Tibial artery (tissue), 4 donors: ENCODE results near the gene EPHB4.
"Not testable (repeated sequence)": the region's sequence is repeated elsewhere in the genome, so short reads cannot be mapped to it uniquely, and the experiment has no call there.

Experiments used
- DNase-seq, 2 donors: peaks; one replicate each; pipeline ENCODE4 v3.0.0-alpha.2; 2019
- H3K27ac ChIP-seq, 2 donors: fragments of 200-600 bp; sonication (generic) in 1 of 2; 1 replicate in 1 of 2; 2 replicates in 1 of 2; pipeline ENCODE4 v1.5.1; 2018 to 2019; ENCODE audit warnings: mild to moderate bottlenecking in 1 of 2
- H3K27me3 ChIP-seq, 2 donors: fragments of 200-600 bp; sonication (generic) in 1 of 2; one replicate each; pipeline versions ENCODE4 v1.5.1 to v1.6.0; 2016 to 2019
- H3K36me3 ChIP-seq, 3 donors: fragments of 200-600 bp; sonication (generic) in 2 of 3; one replicate each; pipeline ENCODE4 v1.5.1; 2016 to 2019; ENCODE audit warnings: mild to moderate bottlenecking in 2 of 3
- H3K4me1 ChIP-seq, 4 donors: fragments of 200-600 bp; sonication (generic) in 2 of 4; 1 replicate in 3 of 4; 2 replicates in 1 of 4; pipeline ENCODE4 v1.5.1; 2016 to 2019
- H3K4me3 ChIP-seq, 2 donors: fragments of 200-600 bp; sonication (generic) in 1 of 2; 1 replicate in 1 of 2; 2 replicates in 1 of 2; pipeline ENCODE4 v1.5.1; 2018 to 2019; ENCODE audit warnings: mild to moderate bottlenecking in 2 of 2
- H3K9me3 ChIP-seq, 3 donors: fragments of 200-600 bp; sonication (generic) in 1 of 3; one replicate each; pipeline ENCODE4 v1.5.1; 2016 to 2019
- intact Hi-C: fragments of 100-400 bp; cut with DNase I; formaldehyde crosslinking; loops from one replicate; pipeline ENCODE4 v1.15.0; 2023; ENCODE audit warnings: low total_unique reads
- TF ChIP-seq, protein P1 (sequence below), 2 experiments: fragments of 200-600 bp in 1 of 2; fragments of 450-650 bp in 1 of 2; IDR thresholded peaks; one replicate each; pipeline ENCODE4 v1.5.1; 2017 to 2019; ENCODE audit warnings: antibody characterized with exemption in 2 of 2, mild to moderate bottlenecking in 1 of 2, moderate library complexity in 1 of 2

EPHB4 gene

GRCh38 chr7:100856871-100857282 is 29.6 kb upstream of the EPHB4 start:
- Histone ChIP-seq H3K36me3 (peaks cover 17 to 54% (median 22%) of the 10 kb centered on the region in 3 donors), H3K27ac (no peak overlapping the region), H3K4me1 (peaks cover 0 to 14% (median 9%) of the 10 kb centered on the region in 4 donors), H3K9me3 (no peaks in the 10 kb centered on the region), H3K27me3 (no peaks in the 10 kb centered on the region), H3K4me3 (no peak overlapping the region)
- intact Hi-C loops = no loop called here
- TF ChIP-seq, protein P1, sequence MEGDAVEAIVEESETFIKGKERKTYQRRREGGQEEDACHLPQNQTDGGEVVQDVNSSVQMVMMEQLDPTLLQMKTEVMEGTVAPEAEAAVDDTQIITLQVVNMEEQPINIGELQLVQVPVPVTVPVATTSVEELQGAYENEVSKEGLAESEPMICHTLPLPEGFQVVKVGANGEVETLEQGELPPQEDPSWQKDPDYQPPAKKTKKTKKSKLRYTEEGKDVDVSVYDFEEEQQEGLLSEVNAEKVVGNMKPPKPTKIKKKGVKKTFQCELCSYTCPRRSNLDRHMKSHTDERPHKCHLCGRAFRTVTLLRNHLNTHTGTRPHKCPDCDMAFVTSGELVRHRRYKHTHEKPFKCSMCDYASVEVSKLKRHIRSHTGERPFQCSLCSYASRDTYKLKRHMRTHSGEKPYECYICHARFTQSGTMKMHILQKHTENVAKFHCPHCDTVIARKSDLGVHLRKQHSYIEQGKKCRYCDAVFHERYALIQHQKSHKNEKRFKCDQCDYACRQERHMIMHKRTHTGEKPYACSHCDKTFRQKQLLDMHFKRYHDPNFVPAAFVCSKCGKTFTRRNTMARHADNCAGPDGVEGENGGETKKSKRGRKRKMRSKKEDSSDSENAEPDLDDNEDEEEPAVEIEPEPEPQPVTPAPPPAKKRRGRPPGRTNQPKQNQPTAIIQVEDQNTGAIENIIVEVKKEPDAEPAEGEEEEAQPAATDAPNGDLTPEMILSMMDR (IDR thresholded peaks at IDR 0.05) = no peak
- no peak for DNase-seq

DNA sequence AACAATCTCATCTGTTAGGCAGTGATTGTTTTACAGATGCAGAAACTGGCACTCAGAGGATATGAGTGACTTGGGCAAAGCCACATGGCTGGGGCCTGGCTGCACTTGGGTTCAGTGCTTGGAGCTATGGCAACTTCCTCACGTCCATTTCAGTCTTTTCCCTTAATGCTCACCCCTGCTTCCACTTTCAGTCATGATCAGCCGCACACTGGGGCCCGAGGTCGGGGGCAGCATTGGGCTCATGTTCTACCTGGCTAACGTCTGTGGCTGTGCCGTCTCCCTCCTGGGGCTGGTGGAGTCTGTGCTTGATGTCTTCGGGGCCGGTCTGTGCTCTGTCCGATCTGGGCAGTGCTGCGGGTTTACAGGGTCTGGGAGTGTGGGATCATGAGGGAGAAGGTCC is 28.2 kb upstream of the EPHB4 start:
- Histone ChIP-seq H3K4me3 (no peak overlapping the region), H3K27me3 (no peaks in the 10 kb centered on the region), H3K36me3 (peaks cover 6 to 40% (median 8%) of the 10 kb centered on the region in 3 donors), H3K4me1 (peaks cover 0 to 16% (median 11%) of the 10 kb centered on the region in 4 donors), H3K27ac (no peak overlapping the region), H3K9me3 (no peaks in the 10 kb centered on the region)
- intact Hi-C loops = no loop called here
- no peak for DNase-seq
- TF ChIP-seq, protein P1 (IDR thresholded peaks at IDR 0.05) = no peak

GRCh38 chr7:100854899-100855298 is 27.6 kb upstream of the EPHB4 start:
- H3K27me3 ChIP-seq, DNase-seq, H3K9me3 ChIP-seq, H3K4me3 ChIP-seq, H3K27ac ChIP-seq: not testable (repeated sequence)
- intact Hi-C loops = loop anchor here (5.0 kb wide), 1 partner anchor 148 kb away; the partner anchor contains the start of gene POP7
- Histone ChIP-seq H3K4me1 (peaks cover 0 to 16% (median 11%) of the 10 kb centered on the region in 4 donors), H3K36me3 (peaks cover under 1 to 34% (median 2%) of the 10 kb centered on the region in 3 donors)

DNA sequence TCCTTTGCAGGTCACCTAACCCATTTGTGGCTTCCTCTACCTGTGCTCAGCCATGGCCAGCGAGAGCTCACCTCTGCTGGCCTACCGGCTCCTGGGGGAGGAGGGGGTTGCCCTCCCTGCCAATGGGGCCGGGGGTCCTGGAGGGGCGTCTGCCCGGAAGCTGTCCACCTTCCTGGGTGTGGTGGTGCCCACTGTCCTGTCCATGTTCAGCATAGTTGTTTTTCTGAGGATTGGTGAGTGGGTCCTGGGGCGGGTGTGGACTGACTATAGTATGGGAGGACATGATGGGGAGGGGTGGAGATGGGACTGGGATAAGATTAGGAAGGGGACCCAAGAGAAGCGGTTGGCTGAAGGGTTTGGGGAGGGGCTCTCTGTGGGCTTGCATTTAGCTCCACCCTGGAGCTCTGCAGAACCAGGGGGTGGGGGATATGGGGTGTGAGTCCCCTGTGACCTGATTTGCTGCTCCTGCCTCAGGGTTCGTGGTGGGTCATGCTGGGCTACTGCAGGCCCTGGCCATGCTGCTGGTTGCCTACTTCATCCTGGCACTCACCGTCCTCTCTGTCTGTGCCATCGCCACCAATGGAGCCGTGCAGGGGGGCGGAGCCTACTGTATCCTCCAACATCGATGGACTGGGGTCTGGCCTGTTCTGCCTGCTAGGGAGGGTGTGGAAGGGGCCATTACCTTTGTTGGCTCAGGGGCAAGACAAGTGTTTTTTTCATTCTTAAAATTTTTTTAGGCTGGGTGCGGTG is 27.0 kb upstream of the EPHB4 start:
- no peak for DNase-seq
- Histone ChIP-seq H3K9me3 (no peaks in the 10 kb centered on the region), H3K36me3 (peaks cover 0 to 29% (median 0%) of the 10 kb centered on the region in 3 donors), H3K4me3 (no peak overlapping the region), H3K27me3 (no peaks in the 10 kb centered on the region), H3K27ac (no peak overlapping the region), H3K4me1 (peaks cover 0 to 16% (median 11%) of the 10 kb centered on the region in 4 donors)
- intact Hi-C loops = loop anchor here (5.0 kb wide), 1 partner anchor 147 kb away; the partner anchor contains the start of gene POP7
- TF ChIP-seq, protein P1 (IDR thresholded peaks at IDR 0.05) = no peak

DNA sequence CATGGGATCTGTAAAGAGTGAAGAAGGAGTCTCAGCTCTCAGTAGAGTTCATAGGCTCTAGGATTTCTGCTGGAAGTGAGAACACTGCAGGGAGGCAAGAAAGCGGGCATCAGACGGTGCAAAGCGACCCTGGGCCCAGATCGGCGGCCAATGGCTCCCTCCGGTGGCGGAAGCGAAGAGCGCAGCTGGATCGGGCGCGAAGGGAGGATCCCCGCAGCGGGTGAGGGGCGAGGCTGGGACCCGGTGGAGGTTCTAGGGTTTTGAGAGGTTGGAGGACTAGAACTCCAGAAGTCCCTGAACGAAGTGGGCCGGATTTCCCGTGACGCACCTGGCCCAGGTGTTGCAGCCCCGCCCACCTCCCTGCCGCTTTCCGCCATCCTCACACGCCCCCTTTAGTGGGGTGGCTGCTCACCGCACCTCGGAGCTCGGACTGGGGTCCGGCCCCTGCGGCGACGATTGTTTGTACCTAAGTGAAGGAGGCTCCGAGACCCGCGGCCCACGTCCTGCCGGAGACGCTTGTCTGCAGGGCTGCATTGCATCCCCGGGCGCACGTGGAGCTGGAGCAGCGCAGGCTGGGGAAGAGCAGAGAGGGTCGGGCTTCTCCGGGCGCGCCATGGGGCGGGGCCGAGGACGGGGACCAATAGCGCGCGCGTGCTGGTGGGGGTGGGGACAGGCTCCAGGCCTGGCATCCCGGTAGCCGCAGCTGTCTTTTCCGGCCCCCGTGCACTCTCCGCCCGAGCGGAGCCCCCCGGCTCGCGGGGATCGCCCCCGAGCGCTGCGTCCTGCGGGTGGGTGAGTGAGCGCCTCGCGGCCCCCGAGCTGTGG is 24.9 kb upstream of the EPHB4 start, which contains the start of gene SLC12A9:
Gene SLC12A9, plus strand, starts transcription at position 666 of the 825 bp plus-strand sequence. CDS start 1,485 bp downstream, outside the sequence.
- TF ChIP-seq, protein P1 (IDR thresholded peaks at IDR 0.05) = peak; percentile 88 to 92
- DNase-seq = peak; percentile 92 to 95
- H3K27ac ChIP-seq = peak within 1 kb of the TSS; percentile 76 to 81
- peaks cover 0 to 14% (median 0%) of the 10 kb centered on the region in 3 donors for H3K36me3 ChIP-seq
- intact Hi-C loops = loop anchor here (5.0 kb wide), 1 partner anchor 145 kb away; the partner anchor contains the start of gene POP7
- H3K27me3 ChIP-seq = no peaks in the 10 kb centered on the region
- peaks cover 0 to 16% (median 11%) of the 10 kb centered on the region in 4 donors for H3K4me1 ChIP-seq
- no peaks in the 10 kb centered on the region for H3K9me3 ChIP-seq
- peak within 1 kb of the TSS; percentile 65 to 96 for H3K4me3 ChIP-seq
